ENCODE results near the gene TAS2R10. TPM values are rescaled to one million over a fixed set of nuclear protein-coding genes. Genes with fewer than 3 reads are reported as not detected.

The TAS2R10 gene
- total RNA-seq, 1 experiment from 2014 or later, result 1.1 TPM

Other genes with a start within 250 kb of the TAS2R10 start
- 68.6 and 72.0 TPM in 2 replicates for gene MAGOHB, start 212.7 kb downstream of the TAS2R10 start, total RNA-seq (2021)
- 0.77 and 0.94 TPM in 2 replicates for gene STYK1, start 152.3 kb downstream of the TAS2R10 start, total RNA-seq (2021)
- gene YBX3, start 103.0 kb downstream of the TAS2R10 start, total RNA-seq (2021), result 272 and 288 TPM in 2 replicates
- not detected in 2 replicates for gene TAS2R7, start 23.7 kb downstream of the TAS2R10 start, total RNA-seq (2021)
- not detected in 2 replicates for gene TAS2R8, start 19.1 kb downstream of the TAS2R10 start, total RNA-seq (2021)
- not detected in 2 replicates for gene TAS2R9, start 16.2 kb downstream of the TAS2R10 start, total RNA-seq (2021)
- gene PRR4, start 23.1 kb upstream of the TAS2R10 start, total RNA-seq (2021), result 5.8 and 6.9 TPM in 2 replicates
- 21.8 and 24.0 TPM in 2 replicates for gene PRH1, start 57.9 kb upstream of the TAS2R10 start, total RNA-seq (2021)
- gene TAS2R13, start 83.2 kb upstream of the TAS2R10 start, total RNA-seq (2021), result 1.5 and 2.3 TPM in 2 replicates
- not detected in 2 replicates for gene PRH2, start 102.9 kb upstream of the TAS2R10 start, total RNA-seq (2021)
- gene TAS2R14, start 112.9 kb upstream of the TAS2R10 start, total RNA-seq (2021), result 3.4 and 3.6 TPM in 2 replicates
- gene TAS2R50, start 160.6 kb upstream of the TAS2R10 start, total RNA-seq (2021), result 1.6 and 2.7 TPM in 2 replicates
- gene TAS2R20, start 171.9 kb upstream of the TAS2R10 start, total RNA-seq (2021), result 2.7 and 3.0 TPM in 2 replicates
- gene TAS2R19, start 196.3 kb upstream of the TAS2R10 start, total RNA-seq (2021), result 4.8 and 5.2 TPM in 2 replicates
- gene TAS2R31, start 205.0 kb upstream of the TAS2R10 start, total RNA-seq (2021), result 4.4 and 5.2 TPM in 2 replicates
- gene TAS2R46, start 235.9 kb upstream of the TAS2R10 start, total RNA-seq (2021), result 2.2 and 3.1 TPM in 2 replicates